ENCODE data around the gene ITGB2. TPM values are rescaled to one million over a fixed set of nuclear protein-coding genes. Genes with fewer than 3 reads are reported as not detected.

Gene ITGB2
- total RNA-seq, 2 donors from 2014 or later, result 1.6 to 2.3 TPM

- Histone ChIP-seq H3K4me1 (ENCODE audit: control insufficient read depth, insufficient read depth, low read length) (no peaks in the 10 kb centered on the region), H3K27ac (ENCODE audit: low read depth, low read length) (peak overlapping the region; percentile 24), H3K27me3 (ENCODE audit: control insufficient read depth, insufficient read depth, low read length, poor library complexity, severe bottlenecking) (no peaks in the 10 kb centered on the region), H3K4me3 (ENCODE audit: low read length) (no peak overlapping the region), H3K9me3 (ENCODE audit: control insufficient read depth, low read length) (no peaks in the 10 kb centered on the region), H3K36me3 (ENCODE audit: control insufficient read depth, insufficient read depth, low read length) (peaks cover 27% of the 10 kb centered on the region), H3K9ac (ENCODE audit: extremely low read depth, low read length, poor library complexity, severe bottlenecking) (no peak overlapping the region)
- 89 to 92% methylated on average over 19 to 20 of the region's 20 CpGs for whole genome bisulfite sequencing, 2 experiments (ENCODE audit: insufficient coverage in 1 of 2, insufficient read length in 1 of 2)
- DNase-seq, result no peak
- Mint-ChIP-seq H3K36me3 (ENCODE audit: low read depth) (peaks cover 41% of the 10 kb centered on the region), H3K27ac (peak overlapping the region; percentile 4), H3K9me3 (no peaks in the 10 kb centered on the region), H3K4me1 (peaks cover 4% of the 10 kb centered on the region), H3K27me3 (ENCODE audit: insufficient read depth) (no peaks in the 10 kb centered on the region), H3K4me3 (no peak overlapping the region)
- TF ChIP-seq CTCF (conservative IDR thresholded peaks at IDR 0.05), result no peak
These were observed 48.5 kb upstream of the ITGB2 start for GRCh38 chr21:44969066-44969670.

- H3K4me1 Mint-ChIP-seq, result peaks cover 4% of the 10 kb centered on the region
- H3K4me1 ChIP-seq (ENCODE audit: control insufficient read depth, insufficient read depth, low read length), result no peaks in the 10 kb centered on the region
- no peaks in the 10 kb centered on the region for H3K27me3 ChIP-seq (ENCODE audit: control insufficient read depth, insufficient read depth, low read length, poor library complexity, severe bottlenecking)
- no peak overlapping the region for H3K9ac ChIP-seq (ENCODE audit: extremely low read depth, low read length, poor library complexity, severe bottlenecking)
- no peak overlapping the region for H3K4me3 Mint-ChIP-seq
- 96% methylated on average over 29 to 38 of the region's 38 CpGs for WGBS, 2 experiments (ENCODE audit: insufficient coverage in 1 of 2, insufficient read length in 1 of 2)
- H3K9me3 Mint-ChIP-seq, result no peaks in the 10 kb centered on the region
- no peaks in the 10 kb centered on the region for H3K9me3 ChIP-seq (ENCODE audit: control insufficient read depth, low read length)
- peaks cover 39% of the 10 kb centered on the region for H3K36me3 ChIP-seq (ENCODE audit: control insufficient read depth, insufficient read depth, low read length)
- H3K4me3 ChIP-seq (ENCODE audit: low read length), result no peak overlapping the region
- H3K27ac Mint-ChIP-seq, result no peak overlapping the region
- no peaks in the 10 kb centered on the region for H3K27me3 Mint-ChIP-seq (ENCODE audit: insufficient read depth)
- no peak for DNase-seq
- H3K27ac ChIP-seq (ENCODE audit: low read depth, low read length), result no peak overlapping the region
- H3K36me3 Mint-ChIP-seq (ENCODE audit: low read depth), result peaks cover 49% of the 10 kb centered on the region
- TF ChIP-seq CTCF (conservative IDR thresholded peaks at IDR 0.05), result no peak
These were observed 46.7 kb upstream of the ITGB2 start for GRCh38 chr21:44967082-44968047.

DNA sequence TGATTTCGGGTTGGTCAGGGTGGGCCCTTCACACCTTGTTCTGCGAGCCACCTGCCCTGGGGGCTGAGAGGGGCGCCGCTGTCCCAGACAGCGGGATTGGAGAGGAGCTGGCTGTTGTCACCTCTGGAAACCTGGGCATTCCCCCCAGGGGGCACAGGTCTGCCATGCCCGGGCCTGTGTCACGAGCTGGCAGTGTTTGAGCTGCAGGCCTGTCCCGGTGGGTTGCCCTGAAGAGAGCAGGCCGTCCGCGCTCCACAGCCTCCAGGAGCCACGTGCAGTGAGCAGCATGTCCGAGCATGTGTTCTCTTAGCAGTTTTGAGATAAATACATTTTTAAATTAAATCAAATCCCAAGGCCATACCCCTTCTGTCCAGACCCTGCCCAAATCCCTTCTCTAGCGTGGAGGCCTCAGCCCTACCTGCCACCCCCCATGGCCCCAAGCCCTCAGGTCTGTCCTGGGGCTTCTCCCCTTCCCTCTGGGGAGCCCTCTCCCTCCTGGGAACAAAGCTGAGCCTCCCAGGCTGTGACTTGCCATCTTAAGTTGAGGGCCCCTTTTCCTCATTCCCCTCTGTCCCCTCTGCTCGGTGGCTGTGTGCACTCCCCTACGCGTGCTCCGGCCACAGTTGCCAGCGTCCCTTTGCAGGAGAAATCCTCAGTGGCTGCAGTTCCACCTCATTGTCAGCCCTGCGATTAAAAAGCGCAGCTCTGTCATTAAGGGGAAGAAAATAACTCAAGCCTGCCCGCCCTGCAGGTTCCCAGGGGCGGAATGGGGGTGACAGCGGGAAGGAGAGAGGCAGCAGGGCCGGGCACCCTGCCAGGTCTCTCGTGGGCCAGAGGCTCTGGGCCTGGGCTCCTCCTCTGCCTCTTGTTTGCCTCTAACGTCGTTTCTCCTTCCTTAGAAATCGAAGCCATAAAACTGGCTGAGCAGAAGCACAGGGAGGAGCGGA, 45.7 kb upstream of the ITGB2 start:
- Histone ChIP-seq H3K27me3 (ENCODE audit: control insufficient read depth, insufficient read depth, low read length, poor library complexity, severe bottlenecking) (no peaks in the 10 kb centered on the region), H3K9ac (ENCODE audit: extremely low read depth, low read length, poor library complexity, severe bottlenecking) (no peak overlapping the region), H3K9me3 (ENCODE audit: control insufficient read depth, low read length) (no peaks in the 10 kb centered on the region), H3K36me3 (ENCODE audit: control insufficient read depth, insufficient read depth, low read length) (peaks cover 48% of the 10 kb centered on the region), H3K27ac (ENCODE audit: low read depth, low read length) (peak overlapping the region; percentile 32), H3K4me3 (ENCODE audit: low read length) (no peak overlapping the region), H3K4me1 (ENCODE audit: control insufficient read depth, insufficient read depth, low read length) (no peaks in the 10 kb centered on the region)
- Mint-ChIP-seq H3K4me1 (no peaks in the 10 kb centered on the region), H3K9me3 (no peaks in the 10 kb centered on the region), H3K36me3 (ENCODE audit: low read depth) (peaks cover 57% of the 10 kb centered on the region), H3K4me3 (no peak overlapping the region), H3K27me3 (ENCODE audit: insufficient read depth) (no peaks in the 10 kb centered on the region), H3K27ac (peak overlapping the region; percentile 18)
- DNase-seq, result no peak
- 91 to 94% methylated on average over 25 to 30 of the region's 30 CpGs for WGBS, 2 experiments (ENCODE audit: insufficient coverage in 1 of 2, insufficient read length in 1 of 2)
- TF ChIP-seq CTCF (conservative IDR thresholded peaks at IDR 0.05), result no peak
